HepG2 (cell line): ENCODE measurements around the gene FCAR. TPM values are rescaled to one million over a fixed set of nuclear protein-coding genes. Genes with fewer than 3 reads are reported as not detected.
"Not testable (repeated sequence)": the region's sequence is repeated elsewhere in the genome, so short reads cannot be mapped to it uniquely, and the experiment has no call there.

Experiments used
- ATAC-seq: fragments of 200-7000 bp; cut with Tn5 transposase; 3 replicates; pipeline ENCODE4 v1.9.1; 2020; ENCODE audit warnings: mild to moderate bottlenecking, moderate library complexity
- BruUV-seq: library from RNA; stranded (reverse); fragments of 400-500 nt; replicated peaks from 2 replicates; lab custom pipeline; 2021; lab: Mats Ljungman, UMichigan
- CTCF ChIA-PET: fragments of 300-600 bp; formaldehyde crosslinking; extraction: SDS; loops from one replicate; lab custom pipeline; 2021; ENCODE audit warnings: low total read pairs, inconsistent platforms, low intra/inter-chr PET ratio; lab: Yijun Ruan, JAX
- POLR2A ChIA-PET: fragments of 350-600 bp; sonication (Branson Sonifier 250); formaldehyde crosslinking; loops from one replicate; lab custom pipeline; 2020; ENCODE audit warnings: antibody characterized with exemption, inconsistent platforms; lab: Yijun Ruan, JAX
- DNase-seq: peaks from one replicate; pipeline ENCODE4 v3.0.0-alpha.2; 2015; ENCODE audit warnings: low spot score
- FAIRE-seq: peaks from 3 replicates; lab custom pipeline; 2011; peaks lifted over from hg19 to GRCh38; lab: Jason Lieb, UNC
- H2AFZ ChIP-seq: one replicate; pipeline ENCODE4 v1.6.1; 2011; ENCODE audit warnings: low read length, inconsistent platforms
- H3K27ac ChIP-seq: fragments of 300-600 bp; 3 replicates; pipeline ENCODE4 v1.8.0; 2011; ENCODE audit warnings: mixed run types, mild to moderate bottlenecking, mixed read lengths, low read length, inconsistent platforms; ENCODE audit not compliant: insufficient read depth; ENCODE audit errors: extremely low read length
- H3K27me3 ChIP-seq, 2 experiments: fragments of 200-600 bp in 1 of 2; 2 replicates in 1 of 2; 3 replicates in 1 of 2; pipeline versions ENCODE4 v1.6.0 to v1.8.0; 2011; ENCODE audit warnings: low read length in 2 of 2, mild to moderate bottlenecking in 2 of 2, moderate library complexity in 2 of 2, inconsistent platforms in 1 of 2; ENCODE audit not compliant: insufficient read depth in 2 of 2, control insufficient read depth in 1 of 2
- H3K36me3 ChIP-seq, 2 experiments: fragments of 200-600 bp in 1 of 2; replicated peaks in 1 of 2; 2 replicates in 1 of 2; 3 replicates in 1 of 2; pipeline versions ENCODE4 v1.5.1 to v1.8.0; 2011; ENCODE audit warnings: low read length in 2 of 2, inconsistent platforms in 1 of 2; ENCODE audit not compliant: insufficient read depth in 2 of 2, control insufficient read depth in 1 of 2
- H3K4me1 ChIP-seq: 2 replicates; pipeline ENCODE4 v1.5.1; 2012; ENCODE audit warnings: low read length, inconsistent platforms; ENCODE audit not compliant: insufficient read depth
- H3K4me2 ChIP-seq: 2 replicates; pipeline ENCODE4 v1.6.0; 2011; ENCODE audit warnings: low read depth, low read length, inconsistent platforms
- H3K4me3 ChIP-seq, 3 experiments: fragments of 200-600 bp in 1 of 3; sonication (generic), shearing (Covaris generic) in 1 of 3; replicated peaks in 1 of 3; 2 replicates each; pipeline ENCODE4 v1.5.1; 2011 to 2016; ENCODE audit warnings: low read length in 3 of 3, inconsistent platforms in 2 of 3, low read depth in 2 of 3, mild to moderate bottlenecking in 2 of 3, control low read depth in 1 of 3, mixed read lengths in 1 of 3; ENCODE audit not compliant: insufficient read depth in 1 of 3
- H3K79me2 ChIP-seq: one replicate; pipeline ENCODE4 v1.6.1; 2011; ENCODE audit warnings: low read length, inconsistent platforms; ENCODE audit not compliant: insufficient read depth
- H3K9ac ChIP-seq: 2 replicates; pipeline ENCODE4 v1.6.0; 2011; ENCODE audit warnings: mild to moderate bottlenecking, low read depth, low read length, inconsistent platforms; ENCODE audit not compliant: insufficient read depth
- H3K9me3 ChIP-seq: 2 replicates; pipeline ENCODE4 v1.5.1; 2012; ENCODE audit warnings: mild to moderate bottlenecking, low read length
- H4K20me1 ChIP-seq: 2 replicates; pipeline ENCODE4 v1.6.0; 2011; ENCODE audit warnings: inconsistent platforms, mild to moderate bottlenecking, low read length, moderate library complexity; ENCODE audit not compliant: insufficient read depth
- ATAD3A ChIP-seq: sonication (generic); formaldehyde crosslinking; IDR thresholded peaks from 2 replicates; pipeline ENCODE4 v1.4.0; 2020; ENCODE audit warnings: missing genetic modification reagents
- IRF9 ChIP-seq: sonication (generic); formaldehyde crosslinking; IDR thresholded peaks from 2 replicates; pipeline ENCODE4 v1.8.0; 2022; ENCODE audit warnings: missing genetic modification reagents, mild to moderate bottlenecking, borderline replicate concordance
- KDM1A ChIP-seq: IDR thresholded peaks from 2 replicates; pipeline ENCODE4 v1.6.1; 2016; ENCODE audit warnings: missing compliant biosample characterization
- NR1H2 ChIP-seq: sonication (generic); formaldehyde crosslinking; IDR thresholded peaks from 2 replicates; pipeline ENCODE4 v1.8.1; 2022; ENCODE audit warnings: low read depth, missing genetic modification reagents, borderline replicate concordance
- ZBTB2 ChIP-seq: sonication (generic); formaldehyde crosslinking; IDR thresholded peaks from 2 replicates; pipeline ENCODE4 v1.8.0; 2022; ENCODE audit warnings: low read depth, missing genetic modification reagents
- WGBS: methylation state at CpG from one replicate; pipeline ENCODE4 v1.1.6; 2017; ENCODE audit warnings: low lambda C conversion rate; 5-methylcytosine and 5-hydroxymethylcytosine counted together
- in situ Hi-C: cut with HindIII; loops from 2 replicates; pipeline ENCODE4 v1.10.0; 2017; ENCODE audit warnings: low pct_unique_long_range_greater_than_20kb; ENCODE audit not compliant: extremely low pct_ligation_motif_present
- intact Hi-C: fragments of 100-400 bp; cut with micrococcal nuclease; formaldehyde crosslinking; loops from one replicate; pipeline ENCODE4 v1.10.0; 2022; ENCODE audit not compliant: unreplicated experiment
- polyA plus RNA-seq, 8 experiments: library from polyadenylated mRNA; depleted of rRNA in 3 of 8; stranded (reverse) in 7 of 8; unstranded in 1 of 8; fragments of >200 nt; fragmentation: Illumina TruSeq in 4 of 8; extraction: Trizol in 4 of 8; gene quantifications; 2 replicates each; pipeline versions ENCODE4 v1.2.1 to v1.2.3, GENCODE V29; 2011 to 2016; ENCODE audit warnings: low read depth in 4 of 8, missing spikeins in 1 of 8, mixed read lengths in 1 of 8; ENCODE audit not compliant: insufficient read depth in 1 of 8
- total RNA-seq, 5 experiments: library from RNA; depleted of rRNA; stranded (reverse); fragments of >200 nt; fragmentation: Illumina TruSeq; extraction: Trizol; gene quantifications; 2 replicates each; pipeline ENCODE4 v1.2.3, GENCODE V29; 2016; ENCODE audit warnings: low read depth in 1 of 5

The FCAR gene
- total and polyA plus RNA-seq, 2 of the 13 experiments (the other 11 are each of a cell fraction or from before 2014, with no cell fraction given) = not detected

- POLR2A ChIA-PET = no interaction called here
- Histone ChIP-seq H3K4me2 (no peak overlapping the region), H3K27ac (no peak overlapping the region), H3K4me3 (no peak overlapping the region), H3K9me3 (no peaks in the 10 kb centered on the region), H3K79me2 (no peaks in the 10 kb centered on the region), H3K36me3 (no peaks in the 10 kb centered on the region), H3K27me3 (peaks cover 0 to 11% of the 10 kb centered on the region in 2 experiments; a peak in 1 of 5 replicates), H2AFZ (no peak overlapping the region), H3K9ac (no peak overlapping the region), H3K4me1 (no peaks in the 10 kb centered on the region), H4K20me1 (no peaks in the 10 kb centered on the region)
- CTCF ChIA-PET = no interaction called here
- in situ Hi-C loops (no loop called here), intact Hi-C loops (no loop called here)
- DNase-seq (no peak), ATAC-seq (no peak), FAIRE-seq (no peak)
- WGBS = 5% methylated on average over 7 of the region's 7 CpGs
- no peak for TF ChIP-seq KDM1A
- no peak for TF ChIP-seq IRF9 (CRISPR knock-in tag)
- TF ChIP-seq ATAD3A (CRISPR knock-in tag) = no peak
- TF ChIP-seq ZBTB2 = no peak
- no peak for TF ChIP-seq NR1H2
- no TSS peak for BruUV-seq
Observed at GRCh38 chr19:54851353-54851752, 22.7 kb upstream of the FCAR start.

GRCh38 chr19:54855241-54855640 is 18.8 kb upstream of the FCAR start:
- DNase-seq, H3K4me2 ChIP-seq, intact Hi-C loops, H3K9me3 ChIP-seq, H3K27me3 ChIP-seq, H3K4me3 ChIP-seq, ATAC-seq, BruUV-seq, H3K36me3 ChIP-seq, H4K20me1 ChIP-seq, H3K4me1 ChIP-seq, CTCF ChIA-PET, H2AFZ ChIP-seq, H3K9ac ChIP-seq, in situ Hi-C loops, FAIRE-seq, H3K27ac ChIP-seq, H3K79me2 ChIP-seq, POLR2A ChIA-PET: not testable (repeated sequence)
- WGBS = 0% methylated on average over 1 of the region's 1 CpG

- H3K36me3 ChIP-seq, H3K4me1 ChIP-seq, H3K4me3 ChIP-seq, POLR2A ChIA-PET, H3K9ac ChIP-seq, H3K9me3 ChIP-seq, in situ Hi-C loops, BruUV-seq, H4K20me1 ChIP-seq, ATAC-seq, H3K79me2 ChIP-seq, H2AFZ ChIP-seq, H3K27me3 ChIP-seq, H3K4me2 ChIP-seq, H3K27ac ChIP-seq, CTCF ChIA-PET, intact Hi-C loops, FAIRE-seq, DNase-seq: not testable (repeated sequence)
- WGBS = 0% methylated on average over 3 of the region's 3 CpGs
Observed at GRCh38 chr19:54858476-54858875, 15.6 kb upstream of the FCAR start.
